DND-41 (cell line): Measurements from ENCODE around the gene ODAM.
"Not testable (repeated sequence)": the region's sequence is repeated elsewhere in the genome, so short reads cannot be mapped to it uniquely, and the experiment has no call there.

Experiments used
- CTCF ChIP-seq: IDR thresholded peaks from 2 replicates; pipeline ENCODE4 v1.5.1; 2012; ENCODE audit warnings: borderline replicate concordance, low read length, moderate library complexity, mild to moderate bottlenecking; ENCODE audit not compliant: poor library complexity, severe bottlenecking; ENCODE audit errors: extremely low read depth
- EZH2 ChIP-seq: IDR thresholded peaks from 3 replicates; pipeline ENCODE4 v1.6.1; 2012; ENCODE audit warnings: borderline replicate concordance, low read depth, mild to moderate bottlenecking, moderate library complexity, low read length, inconsistent platforms; ENCODE audit not compliant: severe bottlenecking

- not testable (repeated sequence) for TF ChIP-seq CTCF, EZH2
Observed at GRCh38 chr4:70216550-70216949, 21.0 kb downstream of the ODAM start.
